HG03039 (cell line): ENCODE results near the gene HSPG2.

Experiments used
- ATAC-seq: cut with Tn5 transposase; IDR thresholded peaks from one replicate; pipeline ENCODE4 v1.9.1; 2021; ENCODE audit warnings: mild to moderate bottlenecking, moderate library complexity; ENCODE audit not compliant: unreplicated experiment

Gene HSPG2

GRCh38 chr1:21849909-21850576 is 87.1 kb downstream of the HSPG2 start:
- no peak for ATAC-seq

- no peak for ATAC-seq
These were observed 88.5 kb downstream of the HSPG2 start for GRCh38 chr1:21848524-21849174.

GRCh38 chr1:21847223-21848205 is 89.6 kb downstream of the HSPG2 start:
- ATAC-seq: no peak

DNA sequence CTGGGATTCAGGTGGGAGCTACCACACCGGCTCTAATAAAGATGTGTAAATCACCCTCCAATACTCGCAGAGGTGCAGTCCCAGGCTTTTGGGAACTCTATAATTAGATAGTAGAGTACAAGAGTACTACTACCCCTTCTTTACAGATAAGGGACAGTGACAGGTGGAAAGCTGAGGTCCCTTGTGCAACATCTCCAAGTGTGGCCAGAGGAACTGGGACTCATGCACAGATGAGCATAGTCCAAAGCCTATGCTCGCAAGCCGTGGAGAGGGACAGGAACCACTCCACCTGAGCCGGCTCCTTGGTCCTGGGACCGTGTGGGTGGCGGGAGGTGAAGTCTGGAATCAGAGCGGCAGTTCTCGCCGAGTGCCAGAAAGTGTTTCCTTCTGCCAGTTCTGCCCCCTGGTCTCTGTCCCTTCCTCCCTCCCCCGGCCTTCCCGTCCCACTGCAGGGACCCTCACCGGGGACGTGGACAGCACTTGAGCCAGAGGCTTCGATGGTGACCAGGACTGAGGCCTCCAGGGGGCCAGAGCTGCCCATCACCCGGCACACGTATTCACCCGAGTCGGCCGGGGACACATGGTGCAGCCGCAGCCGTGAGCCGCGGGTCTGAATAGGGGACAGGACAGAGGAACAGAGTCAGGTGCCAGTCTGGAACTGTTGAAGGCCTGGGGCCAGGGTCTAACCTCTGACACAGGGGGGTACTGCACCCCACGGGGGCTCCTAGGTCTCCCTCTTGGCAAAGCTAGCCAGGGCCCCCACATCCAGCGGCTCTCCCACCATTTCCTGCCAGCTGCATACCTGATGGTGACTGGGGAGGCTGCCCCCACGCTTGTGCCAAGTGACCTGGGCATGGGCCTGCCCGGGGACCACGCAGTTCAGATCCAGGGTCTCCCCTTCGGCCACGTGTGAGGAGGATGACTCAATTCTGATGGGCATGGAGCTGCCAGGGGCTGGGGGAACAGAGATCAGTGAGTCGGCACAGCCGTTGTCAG is 91.2 kb downstream of the HSPG2 start:
- no peak for ATAC-seq

- ATAC-seq: no peak
These were observed 93.1 kb downstream of the HSPG2 start for GRCh38 chr1:21843996-21844395.

DNA sequence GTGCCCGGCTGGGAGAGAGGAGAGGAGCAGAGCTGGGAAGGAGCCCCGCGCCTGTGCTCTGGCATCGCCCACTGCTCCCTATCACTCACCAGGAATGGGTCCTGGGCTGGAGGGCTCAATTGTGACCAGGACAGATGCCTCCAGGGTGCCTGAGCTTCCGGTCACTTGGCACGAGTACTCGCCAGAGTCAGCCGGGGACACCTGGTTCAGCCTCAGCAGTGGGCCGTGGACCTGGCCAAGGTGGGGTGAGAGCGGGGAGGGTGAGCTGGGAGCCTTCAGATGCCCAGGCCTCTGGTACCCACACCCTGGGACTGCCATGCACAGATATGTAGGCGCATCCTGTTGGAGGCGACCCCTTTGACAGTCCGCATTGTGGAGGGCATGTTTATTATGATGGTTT is 93.9 kb downstream of the HSPG2 start:
- no peak for ATAC-seq

DNA sequence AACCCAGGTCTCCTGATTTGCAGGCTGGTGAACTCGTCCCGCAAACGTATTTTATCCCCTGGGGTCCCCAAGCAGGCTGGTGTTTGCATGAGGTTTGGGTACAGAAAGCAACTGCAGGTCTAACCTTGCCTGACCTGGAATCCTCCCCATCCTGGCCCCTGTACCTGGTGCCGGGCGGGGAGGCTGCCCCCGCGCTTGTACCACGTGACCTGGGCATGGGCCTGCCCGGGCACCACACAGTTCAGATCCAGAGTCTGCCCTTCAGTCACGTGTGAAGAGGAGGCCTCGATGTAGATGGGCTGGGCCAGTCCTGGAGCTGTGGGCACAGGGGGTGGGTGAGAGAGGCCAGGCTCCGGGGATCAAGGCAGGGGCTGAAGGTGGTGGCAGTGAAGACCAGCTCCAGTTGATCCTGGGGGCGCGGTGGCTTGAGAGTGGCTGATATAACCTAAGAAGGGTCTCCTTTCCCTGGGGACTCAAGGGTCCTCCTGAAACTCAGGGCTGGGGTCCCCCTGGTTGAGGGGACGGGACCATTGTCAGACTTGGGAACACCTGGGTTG is 94.4 kb downstream of the HSPG2 start:
- no peak for ATAC-seq

GRCh38 chr1:21841852-21842466 is 95.2 kb downstream of the HSPG2 start:
- no peak for ATAC-seq

DNA sequence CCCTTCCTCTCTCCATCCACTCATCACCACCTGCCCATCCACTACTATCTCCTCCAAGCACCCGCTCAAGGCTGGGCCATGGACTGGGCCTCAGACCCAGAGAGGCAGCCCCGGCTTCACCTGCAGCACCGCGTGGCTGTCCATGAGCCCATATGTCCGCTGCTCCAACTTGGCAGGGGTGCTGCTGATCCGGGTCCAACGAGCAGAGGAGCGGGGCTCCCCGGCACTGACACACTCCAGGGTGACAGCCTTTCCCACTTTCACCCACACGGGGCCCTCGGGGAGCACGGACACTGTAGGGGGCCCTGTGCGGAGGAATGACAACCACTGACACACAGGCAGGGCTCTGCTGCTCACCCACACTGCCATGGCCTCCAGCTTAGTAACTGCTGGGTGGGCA is 96.1 kb downstream of the HSPG2 start:
- ATAC-seq: no peak

- no peak for ATAC-seq
These were observed 97.6 kb downstream of the HSPG2 start for GRCh38 chr1:21839337-21840037.

GRCh38 chr1:21838359-21839157 is 98.6 kb downstream of the HSPG2 start:
- ATAC-seq: no peak

GRCh38 chr1:21837476-21837875 is 99.6 kb downstream of the HSPG2 start:
- ATAC-seq: no peak

DNA sequence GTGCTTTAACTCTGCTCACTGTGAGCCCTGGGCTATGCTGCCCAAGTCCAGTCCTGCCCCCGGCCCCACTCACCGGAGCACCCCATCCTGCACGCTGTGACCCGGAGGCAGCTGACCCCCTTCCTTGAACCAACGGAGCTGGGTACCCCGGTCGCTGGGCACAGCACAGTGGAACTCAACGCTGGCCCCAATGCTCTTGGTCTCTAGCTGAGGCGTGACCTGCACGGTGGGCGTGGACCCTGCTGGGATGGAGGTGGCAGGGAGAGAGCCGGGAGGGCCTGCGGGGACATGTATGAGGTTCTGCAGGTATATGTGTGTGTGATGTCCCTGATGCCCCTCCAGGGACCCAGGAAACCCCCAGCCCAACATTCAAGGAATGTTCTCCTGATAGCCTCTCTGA is 100.4 kb downstream of the HSPG2 start:
- no peak for ATAC-seq

- ATAC-seq: no peak
These were observed 101.1 kb downstream of the HSPG2 start for GRCh38 chr1:21836010-21836409.

- no peak for ATAC-seq
These were observed 102.4 kb downstream of the HSPG2 start for GRCh38 chr1:21834666-21835065.

DNA sequence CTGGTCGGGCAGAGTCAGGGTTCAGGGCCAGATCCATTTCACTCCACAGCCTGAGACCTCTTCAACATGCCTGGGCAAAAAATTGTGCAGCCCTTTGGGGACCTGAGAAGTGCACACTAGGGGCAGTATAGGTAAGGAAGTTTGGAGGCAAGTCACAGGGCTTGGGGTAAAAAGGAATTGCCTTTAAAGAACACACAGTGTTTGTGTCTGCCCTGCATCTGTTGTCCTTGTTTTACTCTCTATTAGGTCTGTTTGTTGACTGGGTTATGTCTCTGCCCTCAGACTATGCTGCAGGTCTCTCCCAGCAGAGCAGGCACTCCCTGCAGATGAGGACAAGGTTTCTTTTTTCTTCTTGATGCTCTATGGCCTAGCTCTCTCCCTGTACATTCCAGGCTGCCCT is 103.0 kb downstream of the HSPG2 start:
- no peak for ATAC-seq

- ATAC-seq: no peak
These were observed 103.6 kb downstream of the HSPG2 start for GRCh38 chr1:21833392-21833976.

GRCh38 chr1:21831454-21831970 is 105.6 kb downstream of the HSPG2 start:
- ATAC-seq: no peak
